HG03135 (cell line): Measurements from ENCODE around the gene ZCCHC2.

Experiments
- ATAC-seq: cut with Tn5 transposase; IDR thresholded peaks from one replicate; pipeline ENCODE4 v1.9.1; 2021; ENCODE audit warnings: mild to moderate bottlenecking, moderate library complexity; ENCODE audit not compliant: unreplicated experiment

Gene ZCCHC2

DNA sequence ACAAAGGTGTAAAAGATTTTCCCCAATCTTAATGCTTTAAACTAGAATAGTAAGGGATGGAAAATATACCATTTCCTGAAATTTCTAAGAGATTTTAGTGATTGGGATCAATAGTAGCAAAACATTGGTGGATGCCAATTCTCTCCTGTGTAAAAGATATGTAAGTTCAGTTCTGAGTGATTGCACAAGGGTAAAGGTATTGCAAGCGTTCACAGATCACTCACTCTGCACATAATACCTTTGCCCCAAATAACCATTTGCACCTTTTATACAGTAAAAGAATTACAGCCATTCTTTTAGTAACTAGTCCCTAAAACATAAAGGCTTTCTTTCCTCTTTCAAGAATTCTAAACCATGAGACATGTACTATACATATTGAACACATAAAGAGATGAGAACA lies 13.0 kb upstream of the ZCCHC2 start:
- ATAC-seq = no peak

DNA sequence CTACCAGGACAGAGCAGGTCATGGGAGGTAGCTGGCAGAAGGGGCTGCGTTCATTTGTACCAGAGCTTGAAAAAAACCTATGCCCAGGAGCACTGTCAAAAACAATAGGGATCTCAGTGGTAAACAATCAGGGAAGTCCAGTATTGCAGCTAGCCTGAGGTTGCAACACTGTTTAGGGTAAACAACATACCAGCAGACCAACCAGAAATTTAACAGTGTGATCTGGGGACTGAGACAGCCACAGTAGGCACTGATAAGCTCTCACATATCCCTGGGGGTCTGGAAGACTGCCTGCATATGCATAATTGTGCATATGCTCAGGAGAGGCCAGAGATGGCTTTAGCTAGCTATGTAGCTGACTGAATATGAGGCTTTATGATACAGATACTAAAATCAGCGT lies 12.0 kb upstream of the ZCCHC2 start:
- ATAC-seq = no peak

DNA sequence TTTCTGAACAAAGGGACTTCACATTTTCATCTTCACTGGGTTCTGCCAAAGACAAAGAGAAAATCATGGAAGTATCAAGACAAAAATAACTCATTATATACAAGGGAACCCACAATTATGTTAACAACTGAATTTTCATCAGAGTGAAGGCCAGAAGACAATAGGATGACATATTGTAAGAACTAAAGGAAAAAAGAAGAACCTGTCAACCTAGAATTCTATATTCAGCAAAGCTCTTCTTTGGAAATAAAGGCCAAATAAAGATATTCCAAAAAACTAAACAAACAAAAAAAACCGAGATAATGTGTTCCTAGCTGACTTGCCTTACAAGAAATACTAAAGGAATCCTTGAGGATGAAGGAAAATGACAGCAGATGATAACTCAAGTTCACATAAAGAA lies 10.3 kb upstream of the ZCCHC2 start:
- ATAC-seq = no peak

DNA sequence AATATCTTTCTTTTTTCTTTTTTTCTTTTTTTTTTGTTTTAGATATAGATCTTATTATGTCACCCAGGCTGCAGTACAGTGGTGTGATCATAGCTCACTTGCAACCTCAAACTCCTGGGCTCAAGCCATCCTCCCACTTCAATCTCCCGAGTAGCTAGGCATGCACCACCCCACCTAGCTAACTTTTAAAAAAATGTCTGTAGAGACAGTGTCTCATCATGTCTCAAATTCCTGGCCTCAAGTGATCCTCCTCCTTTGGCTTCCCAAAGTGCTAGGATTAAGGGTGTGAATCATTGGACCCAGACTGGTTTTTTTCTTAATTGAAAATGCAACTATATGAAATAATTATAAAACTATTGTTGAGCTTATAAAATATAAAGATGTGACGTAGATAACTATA lies 9.8 kb upstream of the ZCCHC2 start:
- ATAC-seq = no peak

DNA sequence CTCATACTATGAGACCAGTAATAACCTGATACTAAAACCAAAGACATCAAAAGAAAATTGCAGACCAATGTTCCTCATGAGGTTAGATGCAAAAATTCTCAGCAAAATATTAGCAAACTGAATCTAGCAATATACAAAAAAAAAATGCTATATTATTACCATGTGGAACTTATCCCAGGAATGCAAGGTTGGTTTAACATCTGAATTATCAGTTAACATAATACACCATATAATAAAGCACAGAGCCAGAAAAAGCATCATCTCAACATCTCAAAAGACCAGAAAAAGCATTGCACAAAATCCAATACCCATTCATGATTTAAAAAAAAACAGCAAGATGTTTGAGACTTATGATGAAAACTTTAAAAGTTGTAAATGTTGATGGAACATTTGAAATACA lies 8.3 kb upstream of the ZCCHC2 start:
- ATAC-seq = no peak

DNA sequence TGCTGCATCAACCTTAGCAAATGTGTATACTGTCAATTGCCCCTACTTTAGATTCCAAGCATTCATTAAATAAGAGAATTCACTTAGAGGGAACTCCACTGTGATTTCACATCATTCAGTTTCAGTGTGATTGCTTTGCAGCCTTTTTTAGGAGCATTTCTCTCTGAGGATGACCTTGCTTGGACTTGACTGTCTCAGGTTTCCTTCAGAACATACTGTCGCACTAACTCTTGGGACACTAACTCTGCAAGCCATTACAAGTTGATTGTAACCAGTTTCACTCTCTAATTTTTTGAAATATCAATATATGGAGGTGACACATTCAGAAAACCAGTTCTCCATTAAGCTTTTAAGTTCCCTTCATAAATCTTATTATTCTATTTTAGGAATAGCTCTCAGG lies 6.6 kb upstream of the ZCCHC2 start:
- no peak for ATAC-seq

DNA sequence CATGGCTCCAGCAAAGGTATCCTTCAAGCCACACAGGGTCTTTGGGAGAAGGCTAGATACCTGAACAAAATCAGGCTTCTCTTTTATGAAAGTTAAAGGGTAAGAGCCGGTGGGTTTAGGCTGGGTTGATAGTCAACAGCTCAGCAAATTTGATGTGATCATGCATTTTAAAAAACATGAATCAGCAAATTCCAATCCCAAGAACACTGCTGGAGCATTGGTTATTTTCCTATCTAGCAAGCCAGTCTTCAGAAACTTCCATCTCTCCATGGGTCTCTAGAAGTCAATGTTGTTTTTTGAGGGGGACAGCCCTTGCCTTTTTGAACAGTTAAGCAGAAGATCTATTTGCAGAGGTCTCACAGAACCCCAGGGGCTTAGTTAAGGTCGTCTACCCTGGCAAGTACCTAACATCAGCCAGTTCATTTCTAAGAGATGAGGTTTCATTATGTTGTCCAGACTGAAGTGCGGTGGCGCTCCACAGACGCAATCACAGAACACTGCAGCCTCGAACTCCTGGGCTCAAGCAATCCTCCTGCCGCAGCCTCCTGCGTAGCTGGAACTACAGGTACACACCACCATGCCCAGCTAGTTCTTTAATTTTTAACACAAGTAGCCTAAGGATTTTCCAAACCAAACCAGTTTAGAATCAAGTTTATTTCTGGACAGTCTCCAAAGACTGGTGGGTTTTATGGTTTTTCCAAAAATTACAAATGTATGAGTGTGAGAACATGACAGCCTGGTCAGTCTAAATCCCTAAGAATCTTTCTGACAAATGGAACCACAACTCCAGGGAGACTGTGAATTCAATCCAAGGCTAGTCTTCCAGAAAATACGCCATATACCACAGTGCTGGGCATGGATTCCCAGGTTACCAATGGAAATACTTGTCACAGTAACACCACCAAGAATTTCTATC lies 4.1 kb upstream of the ZCCHC2 start:
- no peak for ATAC-seq

DNA sequence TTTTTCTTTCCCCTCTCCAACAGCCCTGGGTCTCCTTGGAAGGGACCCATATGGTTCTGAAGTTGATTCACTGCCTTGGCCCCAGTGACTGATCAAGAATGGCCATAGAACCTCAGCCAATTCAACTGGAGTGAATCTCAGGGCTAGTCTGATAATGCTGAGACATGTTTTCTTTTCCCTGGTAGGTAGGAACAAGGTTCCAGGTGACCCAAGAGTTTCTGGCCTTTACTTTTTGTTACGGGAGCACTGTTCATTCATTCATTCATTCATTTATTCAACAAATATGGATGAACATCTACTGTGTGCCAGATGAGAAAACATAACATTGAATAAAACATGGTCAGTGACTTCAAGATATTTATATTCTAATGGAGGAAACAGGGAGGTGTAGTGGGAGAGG lies 3.1 kb upstream of the ZCCHC2 start:
- ATAC-seq = no peak

DNA sequence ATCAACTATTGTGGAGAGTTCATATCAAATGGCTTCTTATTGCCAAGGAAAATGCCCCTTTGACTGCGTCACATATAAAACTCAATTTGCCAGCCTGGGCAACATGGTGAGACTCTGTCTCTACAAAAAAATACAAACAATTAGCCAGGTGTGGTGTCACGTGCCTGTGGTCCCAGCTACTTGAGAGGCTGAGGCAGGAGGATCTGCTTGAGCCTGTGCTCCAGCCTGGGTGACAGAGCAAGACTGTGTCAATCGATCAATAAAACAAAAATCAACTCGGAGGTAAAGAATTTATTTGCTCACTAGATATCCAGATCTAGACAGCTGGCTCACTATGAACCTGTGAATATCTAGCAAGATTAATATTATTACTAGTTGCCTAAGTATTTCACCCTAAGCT lies 1.7 kb upstream of the ZCCHC2 start:
- ATAC-seq = no peak

DNA sequence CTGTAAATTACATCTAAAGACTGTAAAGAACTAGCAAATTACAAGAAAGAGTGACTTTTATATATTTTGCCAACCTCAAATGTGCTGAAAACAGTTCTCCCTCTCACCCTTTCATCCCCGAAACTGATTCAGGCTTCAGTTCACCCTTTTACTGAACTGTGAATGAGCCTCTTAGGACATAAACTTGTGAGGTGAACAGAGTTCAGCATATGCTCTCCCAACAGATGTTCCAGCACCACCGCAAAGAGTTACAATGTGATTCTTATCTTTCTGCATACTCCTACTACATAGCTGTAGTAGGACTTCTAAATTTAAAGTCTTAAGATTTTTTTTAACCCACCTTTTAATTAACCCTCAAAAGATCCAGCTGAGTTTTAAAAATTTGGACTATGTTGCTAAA lies 1.2 kb upstream of the ZCCHC2 start:
- ATAC-seq = no peak

DNA sequence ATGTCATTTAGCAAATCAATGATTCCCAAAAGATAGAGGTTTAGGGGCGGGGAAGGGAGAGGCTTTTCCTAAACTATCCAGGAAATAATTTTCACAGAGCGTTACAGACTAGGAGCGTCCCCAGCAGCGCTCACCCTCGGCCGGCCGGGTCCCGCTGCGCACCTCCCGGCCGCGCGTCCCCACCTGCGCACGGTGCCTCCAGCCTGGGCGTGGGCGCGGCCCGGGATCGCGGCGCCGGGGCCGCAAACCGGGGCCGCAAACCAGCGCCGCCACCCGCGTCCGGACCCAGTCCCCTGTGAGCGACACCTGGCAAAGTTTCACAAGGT lies 684 bp upstream of the ZCCHC2 start:
- ATAC-seq = peak; percentile 6

DNA sequence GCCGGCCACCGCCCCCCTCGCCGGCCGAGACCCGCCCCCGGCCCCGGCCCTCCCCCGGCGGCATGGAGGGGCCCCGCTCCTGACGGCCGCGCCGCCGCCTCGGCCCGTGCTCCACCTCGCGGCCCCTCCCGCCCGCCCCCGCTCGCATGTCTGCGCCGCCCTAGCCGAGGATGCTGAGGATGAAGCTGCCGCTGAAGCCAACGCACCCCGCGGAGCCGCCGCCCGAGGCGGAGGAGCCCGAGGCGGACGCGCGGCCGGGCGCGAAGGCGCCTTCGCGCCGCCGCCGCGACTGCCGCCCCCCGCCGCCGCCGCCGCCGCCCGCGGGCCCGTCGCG lies 397 bp downstream of the ZCCHC2 start:
- ATAC-seq = no peak

DNA sequence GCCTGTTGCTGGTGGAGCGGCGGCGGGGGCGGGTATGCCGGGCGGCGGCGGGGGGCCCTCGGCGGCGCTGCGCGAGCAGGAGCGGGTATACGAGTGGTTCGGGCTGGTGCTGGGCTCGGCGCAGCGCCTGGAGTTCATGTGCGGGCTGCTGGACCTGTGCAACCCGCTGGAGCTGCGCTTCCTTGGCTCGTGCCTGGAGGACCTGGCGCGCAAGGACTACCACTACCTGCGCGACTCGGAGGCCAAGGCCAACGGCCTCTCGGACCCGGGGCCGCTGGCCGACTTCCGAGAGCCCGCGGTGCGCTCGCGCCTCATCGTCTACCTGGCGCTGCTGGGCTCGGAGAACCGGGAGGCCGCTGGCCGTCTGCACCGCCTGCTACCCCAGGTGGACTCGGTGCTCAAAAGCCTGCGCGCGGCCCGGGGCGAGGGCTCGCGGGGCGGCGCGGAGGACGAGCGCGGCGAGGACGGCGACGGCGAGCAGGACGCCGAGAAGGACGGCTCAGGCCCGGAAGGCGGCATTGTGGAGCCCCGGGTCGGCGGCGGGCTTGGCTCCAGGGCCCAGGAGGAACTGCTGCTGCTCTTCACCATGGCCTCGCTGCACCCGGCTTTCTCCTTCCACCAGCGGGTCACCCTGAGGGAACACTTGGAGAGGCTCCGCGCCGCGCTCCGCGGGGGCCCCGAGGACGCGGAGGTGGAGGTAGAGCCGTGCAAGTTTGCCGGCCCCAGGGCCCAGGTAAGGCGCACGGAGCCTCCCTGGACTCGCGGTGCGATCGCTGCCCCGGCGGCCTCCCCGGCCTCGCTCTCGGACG lies 1.0 kb downstream of the ZCCHC2 start:
- peak; percentile 7 for ATAC-seq

DNA sequence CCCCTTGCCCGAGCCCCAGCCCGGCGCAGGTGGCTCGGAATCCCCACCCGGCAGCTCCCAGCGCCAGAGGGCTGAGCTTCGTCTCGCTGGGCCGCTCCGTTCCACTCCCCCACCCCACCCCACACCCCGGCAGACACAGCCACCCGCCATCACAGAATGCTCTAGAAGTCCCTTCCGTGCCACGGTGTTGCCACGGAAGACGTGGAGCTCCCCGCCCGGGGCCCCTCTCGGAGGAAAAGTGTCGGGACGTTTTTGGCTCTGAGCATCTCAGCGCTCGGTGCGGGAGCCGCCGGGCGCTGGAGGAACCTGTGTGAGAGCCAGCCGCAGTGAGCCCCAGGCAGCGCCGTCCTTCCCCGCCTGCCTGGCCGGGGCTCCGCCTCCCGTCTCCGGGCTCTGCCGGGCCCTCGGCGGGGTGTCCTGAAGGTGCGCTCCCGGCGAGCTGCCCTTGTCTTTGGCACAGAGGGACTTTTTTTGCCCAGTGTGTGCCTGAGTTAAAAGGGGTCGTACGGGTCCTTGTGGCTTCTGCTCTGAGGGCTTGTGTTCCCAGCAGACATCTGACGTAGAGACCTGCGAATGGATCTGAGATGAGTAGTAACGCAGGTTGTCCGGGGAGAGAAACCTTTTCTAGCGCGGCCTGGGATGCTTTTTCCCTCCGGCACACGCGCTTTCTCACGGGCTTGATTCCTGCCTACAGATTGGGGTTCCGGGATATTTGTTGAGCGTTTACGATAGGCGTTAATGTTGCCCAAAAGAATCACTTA lies 1.8 kb downstream of the ZCCHC2 start:
- no peak for ATAC-seq

DNA sequence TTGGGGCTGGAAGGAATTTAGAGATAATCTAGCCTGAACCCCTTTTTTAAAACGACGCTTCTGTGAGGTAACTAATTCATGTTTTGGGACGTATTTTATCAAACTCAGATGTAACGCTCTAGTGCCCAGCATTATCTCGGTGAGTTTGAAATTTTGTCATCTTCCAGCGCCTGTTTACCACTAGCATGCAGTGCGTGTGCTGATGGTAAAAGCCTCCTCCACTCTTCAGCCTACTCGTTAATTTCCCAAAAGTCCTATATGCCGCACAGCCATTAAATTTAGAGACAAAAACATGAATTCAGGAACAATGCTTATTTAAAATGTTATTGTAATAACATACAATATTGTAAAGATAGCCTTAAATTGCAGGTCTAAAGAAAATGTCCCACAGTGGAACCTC lies 2.8 kb downstream of the ZCCHC2 start:
- no peak for ATAC-seq

DNA sequence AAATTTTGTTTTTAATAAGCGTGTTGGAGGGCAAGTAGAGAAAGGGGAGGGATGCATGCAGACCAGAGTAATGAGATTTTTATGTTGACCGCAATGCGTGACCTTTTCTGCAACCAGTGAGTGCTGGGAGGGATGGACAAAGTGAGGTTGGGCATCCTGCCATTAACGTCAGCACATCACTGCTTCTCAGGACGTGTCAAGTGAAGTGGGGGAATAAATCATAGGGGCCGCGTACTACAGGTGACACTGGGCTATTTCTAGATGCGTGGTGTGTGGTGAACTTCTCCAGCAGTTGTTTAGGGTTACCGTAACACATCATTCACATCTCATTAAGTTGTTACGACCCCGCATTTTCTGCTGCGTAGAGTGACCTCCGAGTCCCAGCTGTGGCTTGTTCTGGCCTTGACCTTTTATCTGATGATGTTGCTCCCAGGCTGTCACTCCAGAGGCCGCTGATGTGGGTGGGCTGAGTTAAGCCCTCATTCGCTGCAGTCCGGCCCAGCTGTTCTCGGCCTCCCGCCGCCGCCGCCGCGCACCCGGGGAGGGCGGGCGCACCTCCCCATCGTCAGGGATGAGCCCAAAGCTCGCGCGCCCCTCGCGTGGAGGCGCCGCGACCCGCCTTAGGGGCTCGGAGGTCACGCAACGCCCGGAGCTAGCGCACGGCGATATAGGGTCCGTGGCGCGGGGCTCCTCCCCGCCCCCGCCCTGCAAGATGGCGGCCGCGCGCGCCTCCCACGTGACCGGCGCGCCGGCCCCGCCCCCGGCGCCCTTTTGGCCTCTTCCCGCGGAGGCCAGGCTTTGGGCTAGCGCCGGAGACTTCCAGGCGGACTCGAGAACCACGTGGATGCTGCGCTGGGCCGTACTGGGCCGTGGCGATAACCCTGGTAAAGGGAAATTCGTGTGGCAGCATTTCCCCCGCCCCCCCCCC lies 3.5 kb downstream of the ZCCHC2 start:
- ATAC-seq = no peak

DNA sequence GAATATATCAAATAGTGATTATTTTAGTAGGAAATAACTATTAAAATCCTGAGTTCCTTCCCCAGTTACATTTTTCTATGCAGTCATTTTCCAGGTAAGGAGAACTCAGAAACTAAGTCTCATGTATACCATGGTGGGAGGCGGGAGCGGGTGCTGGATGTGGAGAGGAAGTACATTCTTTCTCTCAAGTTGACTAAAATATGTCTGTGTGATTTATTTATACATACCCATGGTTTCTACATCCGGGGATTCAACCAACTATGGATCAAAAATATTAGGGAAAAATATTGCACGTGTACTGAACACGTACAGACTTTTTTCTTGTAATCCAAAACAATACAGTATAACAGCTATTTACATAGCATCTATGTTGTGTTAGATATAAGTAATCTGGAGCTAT lies 6.8 kb downstream of the ZCCHC2 start:
- ATAC-seq = no peak

DNA sequence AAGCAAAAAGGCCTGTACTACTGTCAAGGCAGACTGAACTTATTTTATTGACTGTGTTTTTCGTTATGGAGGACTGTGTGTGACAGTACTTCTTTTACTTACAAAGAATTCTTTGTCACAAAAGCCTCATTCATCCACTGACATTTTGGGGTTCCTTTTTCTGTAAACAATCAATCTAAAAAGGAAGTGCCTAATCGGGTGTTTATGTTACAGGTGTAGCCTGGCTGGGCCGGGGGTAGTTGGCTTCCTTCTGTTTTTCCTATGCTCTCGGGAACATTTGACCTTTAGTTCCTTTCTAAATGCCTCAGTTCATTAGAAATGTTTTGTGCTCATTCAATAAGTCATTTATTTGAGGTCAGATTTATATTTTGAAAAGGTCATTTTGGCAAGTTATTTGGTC lies 8.3 kb downstream of the ZCCHC2 start:
- ATAC-seq = no peak

DNA sequence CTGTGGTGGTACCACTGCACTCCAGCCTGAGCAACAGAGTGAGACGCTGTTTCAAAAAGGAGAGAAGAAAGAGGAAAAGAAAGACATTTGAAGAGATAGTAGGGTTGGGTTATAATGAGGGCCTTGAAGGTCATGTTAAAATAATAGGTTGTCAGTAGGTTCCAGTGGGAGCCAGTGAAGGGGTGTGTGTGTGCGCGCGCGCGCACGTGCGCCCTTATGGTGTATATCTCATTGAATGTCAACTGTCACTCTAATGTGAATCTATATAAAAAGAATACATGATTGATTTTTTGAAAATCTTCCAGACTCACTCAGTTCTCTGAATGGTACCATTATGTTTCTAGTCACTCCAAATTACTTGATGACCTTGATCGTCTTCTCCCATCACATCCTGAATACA lies 9.1 kb downstream of the ZCCHC2 start:
- no peak for ATAC-seq

DNA sequence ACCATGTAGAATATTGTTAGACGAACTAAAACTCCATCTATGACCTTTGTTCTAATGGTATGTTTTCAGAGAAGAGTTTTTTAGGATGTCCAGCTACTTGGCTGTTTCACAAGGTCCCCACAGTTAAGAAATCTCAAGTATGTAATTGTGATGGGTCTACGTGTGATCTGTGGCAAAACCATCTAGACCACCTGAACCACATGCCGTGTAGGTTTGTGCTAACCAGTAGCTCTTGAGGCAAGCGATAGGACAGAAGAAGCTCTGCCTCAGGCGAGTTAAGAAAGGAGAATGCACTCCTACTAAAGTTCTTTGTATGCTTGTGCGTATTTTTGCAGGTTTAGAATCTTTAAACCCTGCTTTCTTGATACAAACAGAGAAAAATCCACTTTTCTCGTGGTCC lies 13.2 kb downstream of the ZCCHC2 start:
- ATAC-seq = no peak
